Neural progenitor cell (in vitro differentiated cells): Measurements from ENCODE around the gene SLC4A1.

ENCODE experiments used
- EZH2phosphoT487 ChIP-seq: fragments of 200-600 bp; sonication (generic); IDR thresholded peaks from 2 replicates; pipeline ENCODE4 v1.6.1; 2017; ENCODE audit warnings: antibody characterized with exemption
- TF ChIP-seq, protein P1 (sequence below): fragments of 200-600 bp; sonication (generic); IDR thresholded peaks from 2 replicates; pipeline ENCODE4 v1.5.1; 2017; ENCODE audit warnings: antibody characterized with exemption, mild to moderate bottlenecking

DNA sequence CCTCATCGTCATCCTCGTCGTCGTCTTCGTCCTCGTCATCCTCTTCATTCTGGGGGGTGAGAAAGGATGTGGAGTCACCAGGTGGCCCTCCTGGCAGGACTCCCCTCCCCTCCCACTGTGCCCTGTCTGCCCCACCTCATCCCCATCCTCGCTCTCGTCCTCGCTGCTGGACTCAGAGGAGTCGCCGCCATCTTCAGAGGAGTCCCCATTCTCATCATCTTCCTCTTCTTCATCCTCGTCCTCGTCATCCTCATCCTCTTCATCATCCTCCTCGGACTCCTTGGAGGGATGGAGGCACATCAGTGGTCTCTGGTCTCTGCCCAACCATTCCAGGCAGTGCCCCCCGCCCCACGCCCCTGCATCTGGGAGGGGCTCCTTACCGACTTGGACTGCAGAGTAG lies 60.6 kb downstream of the SLC4A1 start:
- TF ChIP-seq, protein P1, sequence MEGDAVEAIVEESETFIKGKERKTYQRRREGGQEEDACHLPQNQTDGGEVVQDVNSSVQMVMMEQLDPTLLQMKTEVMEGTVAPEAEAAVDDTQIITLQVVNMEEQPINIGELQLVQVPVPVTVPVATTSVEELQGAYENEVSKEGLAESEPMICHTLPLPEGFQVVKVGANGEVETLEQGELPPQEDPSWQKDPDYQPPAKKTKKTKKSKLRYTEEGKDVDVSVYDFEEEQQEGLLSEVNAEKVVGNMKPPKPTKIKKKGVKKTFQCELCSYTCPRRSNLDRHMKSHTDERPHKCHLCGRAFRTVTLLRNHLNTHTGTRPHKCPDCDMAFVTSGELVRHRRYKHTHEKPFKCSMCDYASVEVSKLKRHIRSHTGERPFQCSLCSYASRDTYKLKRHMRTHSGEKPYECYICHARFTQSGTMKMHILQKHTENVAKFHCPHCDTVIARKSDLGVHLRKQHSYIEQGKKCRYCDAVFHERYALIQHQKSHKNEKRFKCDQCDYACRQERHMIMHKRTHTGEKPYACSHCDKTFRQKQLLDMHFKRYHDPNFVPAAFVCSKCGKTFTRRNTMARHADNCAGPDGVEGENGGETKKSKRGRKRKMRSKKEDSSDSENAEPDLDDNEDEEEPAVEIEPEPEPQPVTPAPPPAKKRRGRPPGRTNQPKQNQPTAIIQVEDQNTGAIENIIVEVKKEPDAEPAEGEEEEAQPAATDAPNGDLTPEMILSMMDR: no peak
- no peak for TF ChIP-seq EZH2phosphoT487
